NCI-H345 treated with DMSO at 0.1 percent for 48 hours (cell line): Measurements from ENCODE around the gene GPR37L1.

ENCODE experiments used
- DNase-seq: peaks from one replicate; lab custom pipeline; 2025; ENCODE audit not compliant: unreplicated experiment; lab: John Stamatoyannopoulos, UW

Gene GPR37L1

DNA sequence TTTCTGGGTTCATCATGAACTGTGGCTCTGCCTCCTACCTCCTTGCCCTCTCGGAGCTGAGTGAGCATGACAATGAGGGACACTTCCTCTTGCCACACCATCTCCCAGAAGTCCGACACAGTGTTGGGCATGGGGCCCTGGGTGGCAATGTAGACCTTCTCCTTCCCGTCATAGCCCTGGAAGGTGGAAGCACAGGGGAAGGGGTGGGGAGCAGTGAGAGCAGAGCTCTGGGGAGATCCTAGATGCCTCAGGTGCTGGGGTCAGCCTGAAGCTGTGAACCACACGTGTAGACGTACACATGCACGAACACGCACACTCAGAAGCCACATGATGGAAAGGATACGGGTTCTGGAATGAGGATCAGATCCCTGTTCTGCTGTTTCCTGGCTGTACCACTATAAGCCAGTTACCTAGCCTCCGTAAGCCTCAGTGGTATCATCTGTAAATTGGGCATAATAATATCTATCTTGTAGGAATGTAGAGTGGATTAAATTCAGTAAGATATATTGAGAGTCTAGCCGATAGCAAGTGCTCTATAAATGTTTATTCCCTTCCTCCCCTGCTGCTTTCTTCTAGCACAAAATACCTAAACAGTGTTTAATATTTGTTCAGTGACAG lies 31.5 kb downstream of the GPR37L1 start:
- no peak for DNase-seq

DNA sequence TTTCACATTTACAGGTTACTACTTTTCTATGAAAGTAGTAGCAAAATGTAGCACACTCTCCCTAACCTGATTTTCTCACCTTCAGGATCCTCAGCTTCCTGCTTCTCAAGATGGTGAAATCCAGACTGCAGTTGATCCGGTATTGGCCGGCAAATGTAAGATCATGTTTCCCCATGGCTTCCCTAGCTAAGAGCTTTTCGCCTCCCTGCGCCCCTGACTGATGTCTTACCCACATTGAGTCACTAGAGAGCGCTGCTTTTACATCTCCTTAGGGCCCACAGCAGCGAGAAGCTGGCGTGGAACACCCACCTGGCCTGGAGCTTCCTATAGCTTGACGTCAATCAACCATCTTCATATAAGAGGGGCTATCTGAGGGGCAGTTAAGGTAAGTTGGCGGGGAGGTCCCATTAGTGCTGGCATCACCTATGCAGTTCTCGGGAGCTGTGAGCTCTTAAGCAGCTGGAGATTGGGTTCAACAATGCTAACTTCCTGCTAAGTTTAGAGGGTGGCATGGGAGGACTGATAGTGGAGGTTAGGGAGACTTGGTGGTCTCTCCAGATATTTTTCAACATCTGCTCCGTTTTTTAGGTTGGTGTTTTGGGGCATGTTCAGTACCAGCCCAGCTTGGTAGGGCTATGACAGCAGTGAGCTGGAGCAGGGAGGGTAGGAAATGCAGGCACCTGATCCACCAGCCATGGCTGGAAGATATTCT lies 32.2 kb downstream of the GPR37L1 start:
- DNase-seq: no peak

DNA sequence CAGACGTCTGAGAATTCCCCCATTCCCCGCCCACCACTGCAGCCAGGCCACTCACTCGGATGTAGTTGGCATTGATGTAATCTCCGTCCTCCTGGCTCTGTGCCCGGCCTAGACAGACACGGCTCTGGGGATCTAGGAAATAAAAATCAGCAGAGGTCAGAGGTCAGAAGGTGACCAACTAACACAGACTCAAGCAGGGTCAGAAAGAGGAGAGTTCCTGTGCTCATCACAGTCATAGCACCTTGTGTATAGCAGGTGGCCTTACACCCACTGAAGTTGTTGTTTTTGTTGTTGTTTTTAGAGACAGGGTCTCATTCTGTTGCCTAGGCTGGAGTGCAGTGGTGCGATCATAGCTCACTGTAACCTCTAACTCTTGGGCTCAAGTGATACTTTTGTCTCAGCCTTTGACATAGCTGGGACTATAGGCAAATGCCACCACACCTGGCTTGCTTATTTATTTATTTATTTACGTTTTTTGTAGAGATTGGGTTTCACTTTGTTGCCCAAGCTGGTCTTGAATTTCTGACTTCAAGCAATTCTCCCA lies 32.8 kb downstream of the GPR37L1 start:
- DNase-seq: no peak

DNA sequence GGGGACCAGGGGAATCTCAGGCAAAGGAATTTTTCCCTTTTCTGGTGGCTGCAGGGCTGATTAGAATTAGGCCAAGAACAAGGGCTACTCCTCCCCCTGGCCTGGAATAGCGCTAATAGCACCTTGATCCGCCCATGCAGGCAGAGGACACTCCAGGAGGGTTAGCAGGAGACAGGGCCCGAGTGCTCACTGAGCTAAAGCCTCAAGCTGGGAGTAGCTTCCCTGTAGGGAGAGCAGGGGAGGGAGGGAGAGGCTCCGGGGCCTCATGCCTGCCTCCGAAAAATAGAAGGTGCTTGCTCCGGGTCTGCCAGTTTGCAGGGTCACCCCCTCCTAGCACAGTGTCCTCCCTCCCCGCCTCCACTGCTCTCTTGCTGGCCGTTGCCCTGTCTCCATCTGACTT lies 33.9 kb downstream of the GPR37L1 start:
- DNase-seq: no peak

DNA sequence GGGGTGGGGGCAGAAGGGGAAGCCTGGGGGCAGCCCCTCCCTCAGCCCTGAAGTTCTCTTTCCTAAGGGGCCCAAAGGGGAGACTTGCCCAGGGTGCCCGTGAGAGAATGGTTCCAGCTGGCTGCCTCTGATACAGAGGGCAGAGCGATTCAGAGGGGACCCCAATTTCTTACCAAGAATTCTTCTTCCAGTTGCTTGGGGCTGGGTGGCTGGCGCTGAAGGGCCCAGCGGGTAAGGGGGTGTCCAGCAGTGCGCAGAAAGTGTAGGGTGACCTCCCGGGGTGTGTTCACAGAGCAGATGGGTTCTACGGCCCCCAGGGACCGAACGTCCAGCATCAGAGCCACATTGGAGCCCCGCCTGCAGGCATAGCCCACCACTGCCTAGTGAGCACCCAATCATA lies 35.2 kb downstream of the GPR37L1 start:
- no peak for DNase-seq

DNA sequence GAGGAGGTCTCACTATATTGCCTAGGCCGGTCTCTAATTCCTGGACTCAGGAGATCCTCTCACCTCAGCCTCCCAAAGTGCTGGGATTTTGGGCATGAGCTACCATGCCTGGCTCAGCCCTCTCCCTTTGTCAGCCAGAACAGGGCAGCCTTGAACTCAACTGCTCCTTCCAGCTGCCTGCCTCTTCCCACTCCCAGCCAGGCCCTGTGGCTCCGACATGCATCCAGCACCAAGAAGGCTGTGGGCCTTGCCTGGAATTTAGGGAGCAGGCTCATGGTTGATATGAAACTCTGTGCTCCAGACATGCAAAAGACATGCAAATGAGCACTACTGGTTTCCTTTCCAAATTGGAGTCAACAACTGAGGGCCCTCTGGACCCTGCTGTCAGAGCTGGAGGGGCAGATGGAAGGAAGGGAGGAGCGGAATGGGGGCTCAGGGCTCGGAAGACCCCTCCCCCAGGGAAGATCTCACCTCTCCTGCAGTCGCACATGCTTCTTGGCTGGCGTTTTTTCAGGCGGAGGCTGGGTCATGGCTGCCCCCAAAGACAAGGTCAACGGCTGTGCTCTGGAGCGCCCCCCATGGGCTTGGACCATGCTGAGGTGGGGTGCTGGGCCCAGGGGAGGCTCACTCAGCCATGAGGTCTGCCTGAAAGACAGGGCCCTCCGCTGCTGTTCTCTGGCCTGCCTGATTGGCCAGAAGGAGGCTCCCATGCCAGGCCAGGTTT lies 36.3 kb downstream of the GPR37L1 start:
- DNase-seq: no peak

DNA sequence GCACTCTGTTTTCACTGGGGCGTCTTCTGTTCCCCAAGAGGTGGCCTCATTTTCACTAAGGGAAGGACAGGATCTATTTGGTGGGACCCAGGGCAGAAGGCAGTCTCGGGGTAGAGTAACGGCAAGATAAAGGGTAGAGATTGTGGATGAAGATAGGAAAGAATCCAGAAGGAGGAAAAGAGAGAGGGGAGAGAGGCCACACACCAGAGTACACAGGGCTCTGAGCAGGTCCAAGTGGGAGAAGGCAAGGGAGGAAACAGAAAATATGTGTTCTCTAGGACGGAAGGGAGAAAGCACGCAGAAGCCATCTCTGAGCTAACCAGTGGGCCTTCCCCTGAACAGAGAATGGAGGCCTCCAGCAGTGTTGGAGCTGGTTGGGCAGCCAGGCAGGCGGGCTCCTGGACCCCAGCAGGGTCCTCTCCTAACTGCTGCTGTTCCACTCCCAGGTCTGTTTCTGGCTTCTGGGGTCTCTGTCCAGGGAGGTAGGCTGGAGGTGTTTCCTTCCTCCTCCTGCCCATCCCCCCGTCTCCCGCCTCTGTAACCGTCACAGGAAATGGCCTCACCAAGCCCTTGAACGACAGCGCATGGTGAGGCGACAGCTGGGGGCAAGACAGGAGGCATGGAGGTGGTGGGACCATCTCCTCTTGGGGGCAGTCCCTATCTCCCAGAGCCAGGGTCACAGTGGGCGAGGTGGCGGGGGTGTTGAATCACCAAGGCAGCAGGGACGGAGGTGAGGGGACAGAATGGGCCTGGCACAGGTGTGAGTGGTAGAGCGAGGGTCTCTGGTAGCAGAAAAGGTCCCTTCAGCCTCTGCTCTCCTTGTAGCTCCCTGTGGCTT lies 37.0 kb downstream of the GPR37L1 start:
- DNase-seq: no peak

DNA sequence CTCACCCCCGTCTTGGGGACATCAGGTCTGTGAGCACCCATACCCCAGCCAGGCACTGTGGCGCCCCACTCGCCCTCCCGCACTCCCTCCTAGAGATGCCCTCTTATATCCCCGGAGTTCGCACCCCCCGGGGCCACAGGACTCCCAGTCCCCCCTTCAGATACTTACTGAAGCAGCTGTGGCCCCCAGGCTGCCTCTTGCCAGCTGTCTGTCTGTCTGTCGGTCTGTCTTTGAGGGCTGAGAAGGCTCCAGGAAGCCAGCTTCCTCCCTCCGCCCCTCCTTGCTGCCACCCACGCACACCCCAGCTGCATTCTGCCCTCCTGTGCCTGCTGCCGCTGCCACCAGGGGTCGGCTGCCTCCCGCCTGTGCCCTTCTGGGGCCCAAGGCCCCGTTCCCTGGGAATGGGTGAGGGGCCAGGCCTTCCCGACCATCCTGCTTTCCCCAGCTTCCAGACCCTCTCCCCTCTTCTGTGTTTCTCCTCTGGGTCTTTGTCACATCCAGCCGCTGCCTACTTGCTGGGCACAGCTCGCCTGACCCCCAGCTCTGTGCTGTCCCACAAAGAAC lies 37.7 kb downstream of the GPR37L1 start, which contains the start of gene PTPN7:
TSS of gene PTPN7 (minus strand) at position 226 of the 564 bp plus-strand sequence. CDS start 1,200 bp downstream, outside the sequence.
- DNase-seq: no peak

DNA sequence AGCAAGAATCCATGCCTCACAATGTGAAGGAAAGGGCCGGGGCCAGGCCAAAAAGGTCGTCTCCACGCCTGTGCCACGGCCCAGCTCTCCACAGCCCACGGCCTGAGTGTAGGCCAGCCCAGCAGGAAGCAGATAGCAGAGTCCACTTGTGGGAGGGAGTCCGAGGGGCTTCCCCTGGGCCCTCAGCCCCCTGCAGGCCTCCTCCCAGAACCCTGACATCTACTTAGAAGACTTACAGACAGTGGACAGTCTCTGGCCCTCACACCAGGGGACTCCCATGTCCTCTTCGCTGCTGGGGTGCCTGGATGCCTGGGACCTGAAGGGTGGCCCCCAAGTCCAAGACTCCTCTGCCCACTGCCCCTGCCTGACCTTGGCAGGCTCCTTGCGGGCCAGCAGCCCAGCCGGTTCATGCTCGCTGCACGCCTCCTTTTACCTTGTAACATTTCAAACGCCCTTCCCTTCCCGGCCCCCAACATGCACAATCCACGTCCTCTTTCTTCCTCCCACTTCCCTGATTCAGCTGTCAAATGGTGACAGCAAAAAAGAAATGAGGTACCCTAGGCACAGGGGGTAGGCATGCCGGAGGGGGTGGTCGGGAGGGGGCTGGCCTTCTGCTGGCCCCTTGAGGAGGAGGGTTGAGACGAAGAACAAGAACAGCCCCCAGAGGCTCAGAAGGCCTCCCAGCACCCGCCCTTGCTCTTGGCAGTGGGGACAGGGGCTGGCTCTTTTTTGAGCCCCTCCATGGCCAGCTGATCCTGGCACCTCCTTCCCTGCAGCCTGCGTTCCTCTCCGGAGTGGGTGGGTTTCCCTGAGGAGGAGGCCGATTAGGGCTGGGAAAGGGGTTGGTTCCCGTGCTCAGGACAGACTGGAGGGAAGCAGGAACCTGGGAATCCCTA lies 38.7 kb downstream of the GPR37L1 start:
- DNase-seq: no peak

DNA sequence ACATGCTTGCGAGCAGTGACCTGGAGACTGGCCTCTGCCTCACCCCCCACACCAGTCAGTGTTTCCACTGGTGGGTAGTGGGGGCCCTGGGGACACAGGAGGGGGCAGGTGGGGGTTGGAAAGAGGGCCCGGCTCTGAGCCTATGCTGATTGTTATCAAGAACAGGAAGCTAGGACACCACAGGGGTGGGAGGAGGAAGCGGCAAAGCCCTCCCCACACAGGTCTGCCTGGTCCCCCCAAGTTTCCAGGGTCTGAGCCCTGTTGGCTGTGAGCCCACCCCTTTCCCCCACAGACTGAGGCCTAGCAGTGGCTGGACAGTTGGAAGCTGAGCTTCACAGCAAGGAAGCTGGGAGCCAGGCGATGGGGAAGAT lies 39.3 kb downstream of the GPR37L1 start:
- no peak for DNase-seq

DNA sequence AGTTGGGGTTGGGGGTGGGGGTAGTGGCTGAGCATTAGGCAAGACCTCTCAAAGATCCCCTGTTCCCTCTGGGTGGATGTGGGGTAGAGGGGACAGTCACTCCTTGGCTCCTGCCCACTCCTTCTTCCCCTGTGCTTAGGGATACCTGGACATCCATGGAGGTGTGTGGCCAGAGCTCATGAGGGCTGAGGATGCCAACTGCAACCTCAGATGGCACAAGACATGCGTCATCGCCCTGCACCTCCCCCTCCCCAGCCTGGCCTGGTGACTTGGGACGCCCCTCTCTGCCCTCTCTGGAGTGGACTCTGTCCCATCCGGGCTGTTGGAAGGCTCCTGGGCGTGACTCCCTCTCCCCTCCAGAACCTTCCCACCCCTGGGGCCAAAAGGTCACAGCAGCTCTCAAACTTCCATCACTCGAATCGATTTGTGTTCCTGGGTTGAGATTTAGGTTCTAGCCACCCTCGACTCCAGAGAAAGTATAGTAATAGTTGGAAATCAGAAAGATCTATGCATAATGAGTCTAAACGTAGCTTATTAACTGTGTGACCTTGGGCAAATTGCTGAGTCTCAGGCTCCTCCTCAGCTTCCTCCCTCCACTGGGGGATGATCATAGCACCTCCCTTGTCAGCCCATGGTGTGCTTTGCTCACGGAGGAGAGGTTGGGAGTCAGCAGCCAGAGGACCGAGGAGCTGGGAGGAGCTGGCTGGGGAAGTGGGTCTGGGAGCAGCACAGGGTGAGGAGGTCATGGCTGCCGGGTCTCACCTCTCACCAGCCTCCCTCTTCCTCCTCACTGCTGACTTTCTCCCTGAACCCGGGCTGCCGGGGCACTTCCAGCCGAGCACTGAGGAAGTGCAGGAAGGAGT lies 39.9 kb downstream of the GPR37L1 start:
- DNase-seq: no peak

DNA sequence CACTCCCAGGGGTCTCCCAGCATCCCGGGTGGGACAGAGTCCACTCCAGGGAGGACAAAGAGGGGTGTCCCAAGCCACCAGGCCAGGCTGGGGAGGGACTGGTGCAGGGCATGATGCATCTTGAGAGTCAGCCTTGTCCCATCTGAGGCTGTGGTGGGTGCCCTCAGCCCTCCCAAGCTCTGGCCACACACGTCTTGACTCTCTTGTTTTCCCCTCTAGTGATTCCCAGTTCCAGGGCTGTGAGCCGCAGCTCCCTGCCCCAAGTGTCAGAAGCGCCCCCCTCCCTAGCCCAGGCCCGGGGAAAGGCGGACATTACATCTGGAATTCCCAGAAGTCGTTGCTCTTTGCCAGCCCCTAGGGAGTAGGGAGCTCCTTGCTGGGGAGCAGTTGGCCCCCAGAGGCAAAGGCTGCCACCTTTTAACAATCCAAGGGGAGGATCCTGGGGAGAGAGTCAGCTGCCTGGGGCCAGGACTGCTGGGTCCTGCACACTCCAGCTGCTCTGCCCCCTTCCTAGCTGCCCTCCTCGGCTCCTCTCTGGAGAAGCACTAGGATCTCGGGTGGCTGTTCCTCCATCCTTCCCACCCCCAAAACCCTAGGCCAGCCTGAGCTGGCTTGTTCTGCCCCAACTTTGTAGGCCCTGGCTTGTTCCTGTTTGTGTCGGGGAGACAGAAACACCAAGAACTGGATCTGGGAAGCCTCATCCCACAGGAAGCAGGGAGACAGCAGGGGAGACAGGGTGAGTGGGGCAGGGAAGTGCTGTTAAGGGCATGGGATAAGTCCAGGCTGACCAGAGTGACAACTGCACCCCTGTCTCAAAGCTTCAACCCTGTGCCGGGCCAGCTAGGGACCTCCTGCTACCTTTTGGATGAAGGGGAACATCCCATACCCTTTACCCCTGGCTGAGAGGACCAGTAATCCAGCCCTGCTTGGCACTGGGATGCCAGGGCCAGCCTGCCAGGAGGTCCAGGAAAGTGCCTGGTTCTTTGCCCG lies 40.9 kb downstream of the GPR37L1 start:
- DNase-seq: no peak

DNA sequence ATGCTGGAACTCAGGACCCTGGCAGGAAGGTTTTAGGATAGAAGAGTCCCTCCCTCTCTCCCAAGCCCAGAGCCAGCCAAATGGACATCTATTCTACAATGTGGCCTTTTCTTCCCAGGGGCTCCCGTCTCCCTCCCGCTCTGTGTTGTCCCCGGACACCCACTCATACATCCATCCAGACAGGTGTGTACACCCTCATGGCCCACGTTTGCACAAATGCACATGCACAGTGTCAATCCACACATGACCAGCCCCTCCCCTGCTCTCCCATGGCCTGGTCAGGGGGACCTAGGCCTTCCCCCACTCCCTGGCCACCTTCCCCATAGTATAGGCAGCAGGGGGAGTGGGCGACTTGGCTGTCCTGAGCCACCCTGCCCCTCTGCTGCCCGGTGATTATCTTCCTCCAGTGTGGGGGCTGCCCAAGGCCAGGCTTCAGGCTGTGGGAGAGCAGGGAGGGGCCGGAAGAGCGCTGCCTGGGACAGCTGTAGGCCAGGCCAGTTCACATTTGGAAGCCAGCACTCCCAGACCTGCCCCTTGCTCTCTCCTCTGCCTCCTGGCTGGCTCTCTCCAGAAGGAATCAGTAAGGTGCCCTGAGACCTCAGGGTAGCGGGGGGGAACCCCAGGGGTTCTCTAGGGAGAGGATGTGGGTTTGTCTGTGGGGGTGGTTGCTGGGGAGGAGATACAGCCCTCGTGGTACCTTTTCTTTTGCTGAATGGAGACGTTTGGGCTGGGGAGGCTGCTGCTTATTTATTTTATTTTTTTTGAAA lies 41.7 kb downstream of the GPR37L1 start:
- no peak for DNase-seq

DNA sequence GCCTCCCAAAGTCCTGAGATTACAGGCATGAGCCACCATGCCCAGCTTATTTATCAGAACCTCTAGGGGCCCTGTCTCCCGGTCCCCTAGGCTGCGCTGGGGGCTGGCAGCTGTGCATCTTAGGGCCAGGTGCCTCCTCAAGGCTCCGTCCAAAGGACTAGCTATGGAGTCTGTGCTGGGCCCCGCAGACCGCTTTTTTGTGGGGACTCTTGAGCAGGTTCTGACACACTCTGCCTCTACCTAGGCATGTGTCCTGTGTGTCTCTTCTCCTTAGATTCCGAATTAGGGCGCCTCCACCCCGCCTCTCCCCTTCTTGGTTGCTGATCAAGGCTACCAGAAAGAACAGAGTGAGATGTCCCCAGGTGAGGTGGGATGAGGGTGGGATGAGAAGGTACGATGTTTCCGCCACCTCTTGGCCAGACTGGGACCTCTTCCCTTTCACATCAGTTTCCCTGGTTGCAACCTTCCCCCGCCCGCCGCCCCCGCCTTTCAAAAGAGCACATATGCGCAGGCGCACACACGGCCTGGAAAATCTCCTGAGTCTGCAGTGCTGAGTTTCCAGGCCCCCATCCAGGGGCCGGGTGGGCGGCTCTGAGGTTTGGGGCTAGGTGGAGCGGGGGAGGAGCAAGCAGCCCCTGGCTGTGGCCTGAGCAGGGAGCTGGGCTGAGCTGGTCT lies 42.7 kb downstream of the GPR37L1 start:
- no peak for DNase-seq

DNA sequence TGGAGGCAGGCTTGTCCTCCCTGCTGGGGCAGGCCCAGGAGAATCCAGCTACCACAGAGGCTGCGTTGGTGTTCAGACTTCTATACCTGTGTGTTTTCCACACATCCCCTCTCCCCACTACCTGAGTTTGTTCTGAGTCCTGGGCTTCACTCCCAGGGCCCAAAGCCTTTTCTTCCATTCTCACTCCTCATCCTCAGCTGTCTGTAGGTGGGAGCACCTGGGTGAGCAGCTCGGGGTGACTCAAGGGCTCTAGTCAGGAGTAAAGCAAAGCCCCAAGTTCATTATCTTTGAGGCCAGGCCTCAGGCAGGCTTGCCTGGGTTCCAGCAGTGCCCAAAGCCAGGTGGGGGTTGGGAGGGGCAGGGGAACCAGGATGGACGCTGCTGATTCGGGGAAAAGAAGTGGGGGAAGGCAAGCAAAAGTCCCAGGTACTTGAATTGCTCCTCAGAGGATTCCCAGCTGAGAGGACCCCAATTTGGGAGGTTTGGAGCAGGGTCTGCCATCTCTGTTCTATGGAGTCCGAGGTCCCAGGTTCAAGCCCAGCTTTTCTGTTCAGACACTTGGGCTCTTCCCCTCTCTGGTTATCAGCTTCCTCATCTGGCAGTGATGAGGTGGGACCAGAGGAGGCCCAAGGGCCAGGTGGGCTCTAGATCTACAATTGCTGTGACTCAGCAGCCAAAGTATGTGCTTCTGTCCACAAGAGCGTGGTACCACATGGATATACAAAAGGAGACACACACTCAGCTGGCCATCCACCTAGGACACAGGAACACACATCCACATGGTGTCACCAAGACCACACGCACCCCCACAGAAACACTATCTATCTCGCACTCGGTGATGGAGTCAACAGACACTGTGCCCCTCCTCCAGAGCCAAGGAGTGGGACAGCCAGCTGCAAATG lies 43.5 kb downstream of the GPR37L1 start:
- DNase-seq: no peak
